Hindlimb muscle (tissue), 1 donor: ENCODE measurements around the gene GNPDA1. TPM values are rescaled to one million over a fixed set of nuclear protein-coding genes. Genes with fewer than 3 reads are reported as not detected.

Experiments used
- DNase-seq: peaks from one replicate; pipeline ENCODE4 v3.0.0-alpha.2; 2013
- polyA plus RNA-seq: library from polyadenylated mRNA; unstranded; fragments of 120-200 nt; gene quantifications from one replicate; pipeline ENCODE4 v1.2.1, GENCODE V29; 2013; ENCODE audit not compliant: insufficient read length

The GNPDA1 gene
- polyA plus RNA-seq, 1 donor: 19.1 TPM

- DNase-seq: no peak
Measured at GRCh38 chr5:141952020-141952419, 60.8 kb downstream of the GNPDA1 start.

- no peak for DNase-seq
Measured at GRCh38 chr5:141951332-141951781, 61.5 kb downstream of the GNPDA1 start.

Other genes starting within 250 kb of the GNPDA1 start
- gene PCDH1, start 134.6 kb downstream of the GNPDA1 start, polyA plus RNA-seq: 18.8 TPM
- 91.3 TPM for gene DELE1, start 89.2 kb downstream of the GNPDA1 start, polyA plus RNA-seq
- gene PCDH12, start 54.8 kb downstream of the GNPDA1 start, polyA plus RNA-seq: 16.9 TPM
- gene RNF14, start 43.9 kb downstream of the GNPDA1 start, polyA plus RNA-seq: 41.8 TPM
- 57.4 TPM for gene NDFIP1, start 95.8 kb upstream of the GNPDA1 start, polyA plus RNA-seq